T1000 (cell line): Measurements from ENCODE around the gene SH3BGRL.
"Not testable (repeated sequence)": the region's sequence is repeated elsewhere in the genome, so short reads cannot be mapped to it uniquely, and the experiment has no call there.

Experiments
- DNase-seq: peaks from one replicate; lab custom pipeline; 2025; ENCODE audit warnings: mixed read lengths; lab: John Stamatoyannopoulos, UW

The SH3BGRL gene

DNA sequence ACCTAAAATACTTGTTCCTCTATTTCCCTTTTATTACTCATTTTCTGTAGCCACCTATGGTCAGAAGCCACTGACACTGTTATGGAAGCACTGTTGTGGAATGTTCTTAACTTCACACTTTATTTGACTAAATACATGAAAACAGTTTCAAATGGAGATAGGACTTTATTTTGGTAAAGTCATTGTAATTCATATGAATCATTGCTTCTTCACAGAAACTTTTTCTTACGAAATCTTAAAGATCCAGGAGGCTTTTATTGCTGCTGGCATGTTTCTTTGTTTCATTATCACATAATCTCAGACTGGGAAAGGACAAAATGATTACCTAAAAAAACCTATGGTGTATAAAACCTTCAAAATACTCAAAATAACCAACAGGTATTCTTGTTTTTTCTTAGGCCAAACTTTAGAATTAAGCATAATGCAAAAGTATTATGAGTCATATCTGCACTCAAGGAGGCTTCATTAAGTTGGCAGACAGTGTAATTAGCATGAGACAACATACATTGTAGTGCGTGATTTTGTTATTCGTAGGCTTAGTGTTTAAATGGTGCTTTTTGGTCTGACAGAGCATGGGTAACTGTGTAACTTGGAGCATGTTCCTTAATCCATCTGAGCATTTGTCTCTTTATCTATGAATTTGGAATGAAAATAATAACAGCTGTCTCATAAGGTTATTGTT lies 58.0 kb downstream of the SH3BGRL start:
- no peak for DNase-seq

DNA sequence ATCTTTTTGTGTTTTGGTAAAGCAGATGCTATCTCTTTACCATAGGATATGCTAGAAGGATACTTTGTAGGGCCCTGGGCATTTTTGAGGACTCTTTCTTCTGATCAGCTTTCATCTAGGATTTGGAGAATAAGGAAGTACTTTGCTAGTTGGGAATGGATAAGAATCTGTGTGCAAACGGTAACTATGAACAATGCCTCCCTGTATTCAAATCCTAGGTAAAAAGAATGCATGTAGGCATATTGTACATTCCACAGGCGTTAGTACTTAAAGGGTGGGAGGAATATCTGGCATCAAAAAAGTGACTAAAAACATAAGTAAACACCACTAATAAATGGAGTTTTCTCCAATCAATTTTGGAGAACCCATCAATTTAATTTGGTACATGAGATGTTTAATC lies 59.7 kb downstream of the SH3BGRL start:
- DNase-seq: no peak

DNA sequence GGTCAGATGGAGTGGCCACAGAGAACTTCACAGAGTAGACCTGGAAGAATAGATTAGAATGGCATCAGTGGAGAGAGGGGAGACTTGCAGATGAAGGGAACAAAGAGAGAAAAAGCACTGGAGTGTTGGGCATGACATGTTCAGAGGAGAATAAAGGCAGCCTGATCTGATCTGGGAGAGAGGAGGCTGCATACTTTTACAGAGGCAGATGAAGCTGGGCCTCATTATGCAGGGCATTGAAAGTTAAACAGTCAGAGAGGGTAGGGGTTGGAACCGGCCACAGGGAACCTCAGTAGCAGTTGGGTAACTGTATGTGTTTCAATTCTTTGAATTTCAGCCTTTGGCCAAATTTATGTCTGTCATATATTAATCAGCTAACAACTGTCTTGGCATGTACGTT lies 61.2 kb downstream of the SH3BGRL start:
- no peak for DNase-seq

DNA sequence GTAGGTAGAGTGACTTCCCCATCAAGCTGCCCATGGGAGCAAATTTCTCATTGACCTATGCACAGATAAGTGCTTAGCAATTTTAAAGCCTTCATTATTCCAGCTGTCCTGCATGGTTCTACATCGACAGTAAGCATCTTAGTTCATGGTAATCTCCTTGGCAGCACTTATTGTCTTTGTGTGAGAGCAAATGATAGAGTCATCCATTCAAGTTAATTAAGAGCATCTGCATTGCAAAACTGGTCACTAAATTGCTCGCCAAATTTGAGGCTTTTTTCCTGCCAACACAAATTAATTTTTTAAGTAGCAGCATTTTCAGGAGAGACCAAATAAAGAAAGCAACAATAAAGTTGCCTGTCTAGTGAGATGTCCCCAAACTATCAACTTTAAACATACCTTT lies 76.7 kb downstream of the SH3BGRL start:
- no peak for DNase-seq

DNA sequence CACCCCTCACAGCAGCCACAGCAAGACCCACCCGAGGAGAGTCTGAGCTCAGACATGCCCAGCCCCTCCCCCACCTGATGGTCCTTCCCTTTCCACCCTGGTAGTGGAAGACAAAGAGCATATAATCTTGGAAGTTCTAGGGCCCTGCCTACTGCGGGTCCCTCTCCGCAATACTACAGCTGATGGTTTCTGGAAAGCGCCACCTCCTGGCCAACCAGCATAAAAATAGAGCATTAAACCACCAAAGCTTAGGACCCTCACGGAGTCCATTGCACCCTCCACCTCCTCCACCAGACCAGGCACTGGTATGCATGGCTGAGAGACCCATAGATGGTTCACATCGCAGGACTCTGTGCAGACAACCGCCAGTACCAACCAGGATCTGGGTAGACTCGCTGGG lies 78.2 kb downstream of the SH3BGRL start:
- no peak for DNase-seq

DNA sequence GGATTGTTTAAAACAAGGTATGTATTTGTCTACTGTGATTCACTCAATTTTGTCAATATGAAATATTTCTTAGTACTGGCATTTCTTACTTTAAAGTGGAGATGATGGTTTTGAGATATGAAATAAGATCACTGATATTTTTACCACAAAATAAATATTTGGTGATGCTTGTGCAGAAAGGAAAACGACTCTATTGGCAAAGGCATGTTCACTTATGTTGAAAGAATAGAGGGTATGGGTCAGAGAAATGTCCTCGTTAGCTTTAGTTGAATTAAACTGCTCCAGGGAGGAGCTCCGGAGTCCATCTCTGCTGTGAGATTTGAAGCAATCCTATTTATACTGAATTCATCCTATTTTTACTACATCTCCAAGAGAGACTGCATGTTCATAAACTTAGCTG lies 84.2 kb downstream of the SH3BGRL start:
- DNase-seq: no peak

DNA sequence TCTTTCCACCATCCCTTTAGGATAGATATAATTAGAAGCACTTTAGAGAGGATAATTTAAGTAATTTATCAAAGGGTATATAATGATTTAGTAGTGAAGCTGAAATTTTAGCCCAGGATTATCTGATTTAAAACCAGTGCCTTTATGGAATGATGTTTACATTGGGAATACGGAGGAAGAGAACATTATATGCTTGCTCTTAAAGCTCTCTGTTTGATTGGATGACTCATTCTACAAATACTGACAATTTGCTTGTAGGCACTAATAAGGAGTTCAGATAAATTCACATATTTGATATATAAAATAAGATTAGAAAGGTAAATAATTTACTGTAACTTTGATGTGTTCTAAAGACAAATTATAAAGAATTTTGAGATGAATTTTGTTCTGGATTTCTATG lies 84.7 kb downstream of the SH3BGRL start:
- DNase-seq: no peak

DNA sequence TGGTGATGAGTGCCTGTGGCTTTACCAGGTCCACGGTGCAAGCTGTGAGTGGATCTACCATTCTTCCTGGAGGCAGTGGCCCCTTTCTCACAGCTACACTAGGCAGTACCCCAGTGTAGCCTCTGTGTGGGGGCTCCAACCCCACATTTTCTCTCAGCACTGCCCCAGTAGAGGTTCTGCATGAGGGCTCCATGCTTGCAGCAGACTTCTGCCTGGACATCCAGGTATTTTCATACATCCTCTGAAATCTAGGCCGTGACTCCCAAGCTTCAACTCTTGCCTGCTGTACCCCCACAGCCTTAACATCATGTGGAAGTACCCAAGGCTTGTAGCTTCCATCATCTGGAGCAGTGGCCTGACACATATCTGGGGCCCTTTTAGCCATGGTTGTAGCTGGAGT lies 90.1 kb downstream of the SH3BGRL start:
- no peak for DNase-seq

DNA sequence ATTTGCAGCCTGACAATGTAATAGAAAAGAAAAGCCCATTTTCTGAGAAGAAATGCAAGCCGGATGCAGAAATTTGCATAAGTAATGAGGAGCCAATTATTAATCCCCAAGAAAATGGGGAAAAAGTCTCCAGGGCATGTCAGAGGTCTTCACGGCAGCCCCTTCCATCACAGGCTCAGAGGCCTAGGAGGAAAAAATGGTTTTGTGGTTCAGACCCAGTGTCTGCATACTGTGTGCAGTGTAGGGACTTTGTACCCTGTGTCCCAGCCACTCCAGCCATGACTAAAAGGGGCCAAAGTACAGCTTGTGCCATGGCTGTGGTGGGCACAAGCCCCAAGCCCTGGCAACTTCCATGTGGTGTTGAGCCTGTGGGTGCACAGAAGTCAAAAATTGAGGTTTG lies 92.2 kb downstream of the SH3BGRL start:
- DNase-seq: no peak

DNA sequence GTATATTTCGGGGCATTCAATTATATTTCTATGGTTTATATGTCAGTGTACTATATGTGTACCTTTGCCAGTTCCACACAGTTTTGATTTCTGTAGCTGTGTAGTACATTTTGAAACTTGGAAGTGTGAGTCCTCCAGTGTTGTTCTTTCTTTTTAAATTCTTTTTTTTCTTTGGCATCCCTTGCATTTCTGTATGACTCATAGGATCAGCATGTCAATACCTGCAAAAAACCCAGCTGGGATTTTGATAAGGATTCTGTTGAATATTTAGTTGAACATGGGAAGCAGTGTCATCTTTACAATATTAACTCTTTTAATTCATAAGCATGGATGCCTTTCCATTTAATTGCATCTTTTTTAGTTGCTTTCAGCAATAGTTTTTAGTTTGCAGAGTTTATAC lies 100.0 kb downstream of the SH3BGRL start:
- no peak for DNase-seq

DNA sequence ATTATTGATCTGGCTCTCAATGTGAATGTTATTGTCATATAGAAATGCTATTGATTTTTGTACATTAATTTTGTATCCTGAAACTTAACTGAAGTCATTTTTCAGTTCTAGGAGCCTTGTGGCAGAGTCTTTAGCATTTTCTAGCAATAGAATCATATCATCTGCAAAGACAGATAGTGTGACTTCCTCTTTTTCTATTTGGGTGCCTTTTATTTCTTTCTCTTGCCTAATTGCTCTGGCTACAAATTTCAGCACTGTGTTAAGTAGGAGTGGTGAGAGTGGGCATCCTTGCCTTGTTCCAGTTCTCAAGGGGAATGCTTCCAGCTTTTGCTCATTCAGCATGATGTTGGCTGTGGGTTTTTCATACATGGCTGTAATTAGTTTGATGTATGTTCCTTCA lies 102.7 kb downstream of the SH3BGRL start:
- DNase-seq: no peak

DNA sequence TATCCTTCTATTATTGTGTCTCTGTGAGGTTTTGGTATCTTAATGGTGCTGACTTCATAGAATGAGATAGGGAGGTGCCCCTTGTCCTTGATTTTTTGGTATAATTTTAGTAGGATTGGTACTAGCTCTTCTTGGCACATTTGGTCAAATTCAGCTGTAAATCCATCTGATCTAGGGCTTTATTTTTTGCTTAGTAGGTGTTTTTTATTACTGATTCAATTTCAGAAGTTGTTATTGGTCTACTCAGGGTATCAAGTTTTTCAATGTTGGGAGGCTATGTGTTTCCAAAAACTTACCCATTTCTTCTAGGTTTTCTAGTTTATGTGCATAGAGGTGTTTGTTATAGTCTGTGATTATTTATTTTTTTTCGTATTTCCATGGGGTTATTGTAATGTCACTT lies 103.3 kb downstream of the SH3BGRL start:
- no peak for DNase-seq

DNA sequence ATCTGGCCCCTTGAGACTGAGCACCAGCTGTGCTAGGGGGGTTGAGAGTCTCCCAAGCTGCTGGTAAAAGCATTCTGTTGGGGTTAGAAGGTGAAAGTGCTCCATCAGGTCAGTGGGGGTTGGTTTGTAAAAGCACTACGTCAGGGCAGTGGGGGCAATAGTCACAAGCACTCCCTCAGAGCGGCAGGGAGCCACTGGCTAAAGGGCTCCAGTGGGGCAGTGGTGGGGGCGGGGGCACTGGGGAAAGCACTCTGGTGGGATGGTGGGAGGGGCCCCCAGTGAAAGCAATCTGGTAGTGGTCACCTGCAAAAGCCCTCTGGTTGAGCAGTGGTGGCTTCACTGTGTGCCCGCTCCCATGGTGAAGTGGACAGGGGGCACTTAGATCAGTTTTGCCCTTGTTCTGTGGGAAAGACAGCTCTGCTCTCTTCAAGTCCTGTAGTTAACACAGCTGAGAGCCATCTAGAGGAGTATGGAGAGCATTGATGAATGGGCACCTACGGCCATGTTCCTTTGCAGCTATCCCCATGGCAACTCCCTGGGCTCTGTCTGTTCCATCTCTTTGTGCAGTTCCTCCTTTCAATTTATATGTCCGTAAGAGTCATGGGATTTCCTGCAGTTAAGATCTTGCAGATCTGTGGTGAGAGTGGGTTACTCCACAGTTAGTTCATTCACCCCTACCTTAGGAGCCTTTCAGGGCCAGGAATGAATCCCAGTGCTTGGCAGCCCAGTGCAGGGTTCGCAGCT lies 106.4 kb downstream of the SH3BGRL start:
- no peak for DNase-seq

DNA sequence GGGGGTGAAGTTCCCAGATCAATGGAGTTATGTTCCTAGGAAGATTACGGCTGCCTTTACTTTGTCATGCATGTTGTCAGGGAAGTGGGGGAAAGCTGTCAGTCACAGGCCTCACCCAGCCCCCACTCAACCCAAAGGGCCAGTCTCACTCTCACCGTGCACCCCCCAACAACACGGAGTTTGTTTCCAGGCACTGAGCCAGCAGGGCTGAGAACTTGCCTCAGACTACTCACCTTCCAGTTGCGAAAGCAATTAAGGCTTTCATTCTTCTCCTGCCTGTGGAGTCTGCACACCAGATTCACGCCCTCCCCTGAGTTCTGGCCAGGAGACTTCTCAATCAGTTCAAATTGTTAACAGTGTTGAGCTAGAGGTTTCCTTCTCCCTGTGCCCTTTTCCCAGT lies 114.3 kb downstream of the SH3BGRL start:
- DNase-seq: no peak

DNA sequence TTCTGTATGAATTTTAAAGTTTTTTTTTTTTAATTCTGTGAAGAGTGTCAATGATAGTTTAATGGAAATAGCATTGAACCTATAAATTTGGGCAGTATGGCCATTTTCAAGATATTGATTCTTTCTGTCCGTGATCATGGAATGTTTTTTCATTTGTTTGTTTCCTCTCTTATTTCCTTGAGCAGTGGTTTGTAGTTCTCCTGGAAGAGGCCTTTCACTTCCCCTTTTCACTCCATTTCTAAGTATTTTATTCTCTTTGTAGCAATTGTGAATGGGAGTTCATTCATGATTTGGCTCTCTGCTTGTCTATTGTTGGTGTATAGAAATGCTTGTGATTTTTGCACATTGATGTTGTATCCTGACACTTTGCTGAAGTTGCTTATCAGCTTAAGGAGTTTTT lies 129.8 kb downstream of the SH3BGRL start:
- DNase-seq: not testable (repeated sequence)

DNA sequence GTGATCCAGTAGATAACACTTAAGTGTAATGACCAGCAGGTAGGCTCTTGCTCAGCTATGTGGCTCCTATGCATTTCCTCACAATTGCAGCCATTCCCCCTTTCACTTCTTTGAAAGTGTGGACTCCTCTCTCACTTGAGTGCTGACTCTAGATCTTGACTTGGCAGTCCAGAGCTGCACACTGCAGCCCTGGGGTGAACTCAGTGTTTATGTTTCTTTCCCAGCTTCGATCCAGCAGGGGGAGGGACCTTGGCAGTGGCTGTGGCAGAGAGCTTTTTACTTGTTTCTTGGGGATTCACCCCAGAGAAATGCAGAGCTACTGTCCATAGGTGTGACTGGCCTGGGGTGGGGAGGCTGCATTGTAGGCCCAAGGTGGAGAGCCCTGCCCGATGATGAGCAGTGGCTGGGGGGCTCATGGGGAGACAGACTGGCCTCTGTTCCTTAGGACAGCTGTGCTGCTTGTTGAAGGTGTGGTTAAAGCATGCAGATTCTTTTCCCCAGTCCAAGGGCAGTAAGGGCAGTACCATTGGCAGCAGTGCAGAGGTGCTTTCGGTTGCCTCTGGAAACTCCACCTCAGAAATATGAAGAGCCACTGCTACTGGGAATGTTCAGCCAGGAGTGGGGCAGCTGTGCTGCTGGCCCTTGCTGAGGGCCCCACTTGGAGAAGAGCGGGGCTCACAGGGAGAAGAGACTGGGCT lies 134.7 kb downstream of the SH3BGRL start:
- DNase-seq: no peak

DNA sequence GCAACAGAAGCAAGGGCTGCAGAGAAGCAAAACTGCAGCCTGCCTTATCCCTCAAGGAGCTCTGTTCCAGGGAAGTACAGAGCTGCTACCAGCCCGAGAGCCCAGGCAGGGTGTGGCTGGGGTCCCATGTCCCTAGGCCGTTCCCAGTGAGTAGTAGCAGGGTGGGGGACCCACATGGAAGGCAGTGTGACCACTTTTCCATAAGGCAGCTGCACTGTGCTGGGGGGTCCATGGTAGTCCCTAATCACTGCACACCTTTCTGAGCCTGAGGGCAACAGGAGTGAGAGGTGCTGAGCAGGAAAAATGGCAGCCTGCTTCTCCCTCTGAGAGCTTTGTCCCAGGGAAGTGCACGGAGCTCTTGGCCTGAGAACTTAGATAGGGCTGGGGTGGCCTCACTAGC lies 135.9 kb downstream of the SH3BGRL start:
- DNase-seq: no peak

DNA sequence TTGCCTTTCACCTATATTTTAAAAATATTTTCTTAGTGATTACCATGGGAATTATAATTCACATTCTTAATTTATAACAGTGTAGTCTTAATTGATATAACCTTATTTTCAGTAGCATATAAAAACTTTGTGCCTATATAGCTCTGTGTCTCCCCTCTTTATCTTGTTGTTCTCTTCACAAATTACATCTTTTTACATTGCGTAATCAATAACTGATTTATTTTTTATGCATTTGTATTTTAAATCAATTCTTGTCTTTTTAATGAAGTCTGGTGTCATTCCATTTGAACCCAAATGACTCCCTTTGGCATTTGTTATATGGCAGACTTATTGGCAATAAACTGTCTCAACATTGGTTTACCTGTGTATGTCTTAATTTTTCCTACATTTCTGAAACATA lies 137.0 kb downstream of the SH3BGRL start:
- no peak for DNase-seq

DNA sequence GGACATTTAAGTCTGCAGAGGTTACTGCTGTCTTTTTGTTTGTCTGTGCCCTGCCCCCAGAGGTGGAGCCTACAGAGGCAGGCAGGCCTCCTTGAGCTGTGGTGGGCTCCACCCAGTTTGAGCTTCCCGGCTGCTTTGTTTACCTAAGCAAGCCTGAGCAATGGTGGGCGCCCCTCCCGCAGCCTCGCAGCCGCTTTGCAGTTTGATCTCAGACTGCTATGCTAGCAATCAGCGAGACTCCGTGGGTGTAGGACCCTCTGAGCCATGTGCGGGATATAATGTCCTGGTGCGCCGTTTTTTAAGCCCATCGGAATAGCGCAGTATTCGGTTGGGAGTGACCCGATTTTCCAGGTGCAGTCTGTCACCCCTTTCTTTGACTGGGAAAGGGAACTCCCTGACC lies 143.4 kb downstream of the SH3BGRL start:
- not testable (repeated sequence) for DNase-seq
